HepG2 (cell line): ENCODE results near the gene BORCS5. TPM values are rescaled to one million over a fixed set of nuclear protein-coding genes. Genes with fewer than 3 reads are reported as not detected.

Experiments used
- CC2D1A ChIP-seq: sonication (generic); formaldehyde crosslinking; IDR thresholded peaks from 2 replicates; pipeline ENCODE4 v1.8.1; 2023; ENCODE audit warnings: mild to moderate bottlenecking, missing genetic modification reagents
- FOXA1 ChIP-seq, 2 experiments: fragments of 450-650 bp in 1 of 2; sonication (generic) in 1 of 2; formaldehyde crosslinking in 1 of 2; IDR thresholded peaks; 2 replicates each; pipeline versions ENCODE4 v1.4.0 to v1.6.1; 2016 to 2020; ENCODE audit warnings: missing genetic modification reagents in 1 of 2
- GRHL1 ChIP-seq: sonication (generic); formaldehyde crosslinking; conservative IDR thresholded peaks from 2 replicates; pipeline ENCODE4 v1.8.0; 2022; ENCODE audit warnings: missing genetic modification reagents
- MATR3 ChIP-seq: sonication (generic); formaldehyde crosslinking; IDR thresholded peaks from 2 replicates; pipeline ENCODE4 v1.4.0; 2020; ENCODE audit warnings: missing genetic modification reagents
- MIER3 ChIP-seq: IDR thresholded peaks from 2 replicates; pipeline ENCODE4 v1.6.1; 2016; ENCODE audit warnings: missing compliant biosample characterization, borderline replicate concordance
- MIXL1 ChIP-seq: IDR thresholded peaks from 2 replicates; pipeline ENCODE4 v1.6.1; 2016
- PHF5A ChIP-seq: IDR thresholded peaks from one replicate; pipeline ENCODE4 v1.6.1; 2018; ENCODE audit warnings: low read depth, missing genetic modification reagents; ENCODE audit not compliant: unreplicated experiment
- POLR2AphosphoS5 ChIP-seq: IDR thresholded peaks from 2 replicates; pipeline ENCODE4 v1.6.1; 2012; ENCODE audit warnings: low read depth, low read length
- SIN3B ChIP-seq: fragments of 150-350 bp; IDR thresholded peaks from 2 replicates; pipeline ENCODE4 v1.6.1; 2014; ENCODE audit warnings: low read length
- SRF ChIP-seq: IDR thresholded peaks from 2 replicates; pipeline ENCODE4 v1.6.1; 2011; ENCODE audit warnings: mild to moderate bottlenecking, low read depth, low read length, moderate library complexity
- ZBTB1 ChIP-seq: sonication (generic); formaldehyde crosslinking; IDR thresholded peaks from 2 replicates; pipeline ENCODE4 v1.4.0; 2020; ENCODE audit warnings: missing genetic modification reagents, borderline replicate concordance
- ZBTB2 ChIP-seq: sonication (generic); formaldehyde crosslinking; IDR thresholded peaks from 2 replicates; pipeline ENCODE4 v1.8.0; 2022; ENCODE audit warnings: low read depth, missing genetic modification reagents
- ZBTB7A ChIP-seq: sonication (generic); formaldehyde crosslinking; IDR thresholded peaks from 2 replicates; pipeline ENCODE4 v1.8.0; 2022; ENCODE audit warnings: mild to moderate bottlenecking, missing genetic modification reagents
- ZNF224 ChIP-seq: sonication (generic); formaldehyde crosslinking; IDR thresholded peaks from 2 replicates; pipeline ENCODE4 v1.5.0; 2020; ENCODE audit warnings: mild to moderate bottlenecking, missing genetic modification reagents
- ZNF432 ChIP-seq: sonication (generic); formaldehyde crosslinking; IDR thresholded peaks from 2 replicates; pipeline ENCODE4 v1.5.0; 2020; ENCODE audit warnings: missing genetic modification reagents, mild to moderate bottlenecking, borderline replicate concordance
- ZNF652 ChIP-seq: IDR thresholded peaks from 2 replicates; pipeline ENCODE4 v1.6.1; 2016; ENCODE audit warnings: low read depth, borderline replicate concordance
- ZNF775 ChIP-seq: sonication (generic); formaldehyde crosslinking; IDR thresholded peaks from 2 replicates; pipeline ENCODE4 v1.4.0; 2020; ENCODE audit warnings: missing genetic modification reagents, mild to moderate bottlenecking, moderate library complexity, borderline replicate concordance
- ZSCAN12 ChIP-seq: sonication (generic); formaldehyde crosslinking; IDR thresholded peaks from 2 replicates; pipeline ENCODE4 v1.9.0; 2021; ENCODE audit warnings: mild to moderate bottlenecking, missing genetic modification reagents
- polyA plus RNA-seq, 8 experiments: library from polyadenylated mRNA; depleted of rRNA in 3 of 8; stranded (reverse) in 7 of 8; unstranded in 1 of 8; fragments of >200 nt; fragmentation: Illumina TruSeq in 4 of 8; extraction: Trizol in 4 of 8; gene quantifications; 2 replicates each; pipeline versions ENCODE4 v1.2.1 to v1.2.3, GENCODE V29; 2011 to 2016; ENCODE audit warnings: low read depth in 4 of 8, missing spikeins in 1 of 8, mixed read lengths in 1 of 8; ENCODE audit not compliant: insufficient read depth in 1 of 8
- total RNA-seq, 5 experiments: library from RNA; depleted of rRNA; stranded (reverse); fragments of >200 nt; fragmentation: Illumina TruSeq; extraction: Trizol; gene quantifications; 2 replicates each; pipeline ENCODE4 v1.2.3, GENCODE V29; 2016; ENCODE audit warnings: low read depth in 1 of 5
- TF ChIP-seq, protein P1 (sequence below): sonication (generic); formaldehyde crosslinking; IDR thresholded peaks from 2 replicates; pipeline ENCODE4 v1.4.0; 2020; ENCODE audit warnings: missing genetic modification reagents, borderline replicate concordance
- TF ChIP-seq, protein P2 (sequence below): sonication (generic); formaldehyde crosslinking; IDR thresholded peaks from 2 replicates; pipeline ENCODE4 v1.4.0; 2020; ENCODE audit warnings: mild to moderate bottlenecking, missing genetic modification reagents
- TF ChIP-seq, protein P3 (sequence below): sonication (generic); formaldehyde crosslinking; IDR thresholded peaks from 2 replicates; pipeline ENCODE4 v1.9.0; 2022; ENCODE audit warnings: missing genetic modification reagents, mild to moderate bottlenecking, borderline replicate concordance
- TF ChIP-seq, protein P4 (sequence below): sonication (generic); formaldehyde crosslinking; IDR thresholded peaks from 2 replicates; pipeline ENCODE4 v1.4.0; 2020; ENCODE audit warnings: missing genetic modification reagents; ENCODE audit errors: not compliant biosample characterization

Gene BORCS5
- total and polyA plus RNA-seq, 2 of the 13 experiments (the other 11 are each of a cell fraction or from before 2014, with no cell fraction given), result 3.9 to 4.7 TPM

DNA sequence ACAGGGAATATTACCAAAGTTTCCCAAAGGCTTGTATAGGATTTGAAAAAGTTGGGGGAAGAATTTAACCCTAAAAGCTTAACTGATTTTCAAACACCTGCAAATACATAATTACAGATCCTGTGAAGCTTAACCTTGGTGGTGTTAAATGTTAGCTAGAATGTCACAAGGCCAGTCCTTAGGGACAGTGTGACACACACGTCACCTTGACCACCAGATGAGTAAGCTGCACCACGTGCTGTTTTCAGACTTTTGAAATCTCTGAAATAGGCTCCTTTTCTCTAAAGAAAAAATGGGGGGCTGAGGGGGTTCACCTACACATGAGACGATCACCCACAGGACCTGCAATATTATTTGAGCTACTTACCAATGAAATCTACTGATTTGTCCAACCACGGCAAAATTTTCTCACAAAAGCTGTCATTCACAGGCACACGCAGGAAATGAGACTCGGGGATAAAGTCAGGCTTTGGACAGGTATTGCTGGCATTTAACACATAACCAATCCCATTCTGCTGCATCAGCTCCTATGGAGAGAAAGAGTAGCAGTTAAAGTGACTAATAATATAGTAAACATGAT lies 129.9 kb downstream of the BORCS5 start (continued):
- TF ChIP-seq ZNF432 (CRISPR knock-in tag) (no peak), SIN3B (no peak), MATR3 (CRISPR knock-in tag) (no peak), MIER3 (CRISPR knock-in tag) (no peak), FOXA1 (IDR thresholded peaks at IDR 0.05) (no peak), FOXA1 (CRISPR knock-in tag; IDR thresholded peaks at IDR 0.05) (no peak), ZBTB2 (CRISPR knock-in tag) (no peak), ZBTB1 (CRISPR knock-in tag) (no peak), CC2D1A (CRISPR knock-in tag) (no peak), ZSCAN12 (CRISPR knock-in tag) (no peak), ZNF224 (CRISPR knock-in tag) (no peak), POLR2AphosphoS5 (peak; percentile 29; the same call in 1 of the 2 replicates), ZNF775 (CRISPR knock-in tag) (no peak), GRHL1 (CRISPR knock-in tag) (no peak), MIXL1 (CRISPR knock-in tag) (peak; percentile 64; the same call in 1 of the 2 replicates), SRF (no peak), PHF5A (CRISPR knock-in tag) (no peak), ZNF652 (peak; percentile 78; the same call in 1 of the 2 replicates), ZBTB7A (no peak)
- TF ChIP-seq, protein P1, sequence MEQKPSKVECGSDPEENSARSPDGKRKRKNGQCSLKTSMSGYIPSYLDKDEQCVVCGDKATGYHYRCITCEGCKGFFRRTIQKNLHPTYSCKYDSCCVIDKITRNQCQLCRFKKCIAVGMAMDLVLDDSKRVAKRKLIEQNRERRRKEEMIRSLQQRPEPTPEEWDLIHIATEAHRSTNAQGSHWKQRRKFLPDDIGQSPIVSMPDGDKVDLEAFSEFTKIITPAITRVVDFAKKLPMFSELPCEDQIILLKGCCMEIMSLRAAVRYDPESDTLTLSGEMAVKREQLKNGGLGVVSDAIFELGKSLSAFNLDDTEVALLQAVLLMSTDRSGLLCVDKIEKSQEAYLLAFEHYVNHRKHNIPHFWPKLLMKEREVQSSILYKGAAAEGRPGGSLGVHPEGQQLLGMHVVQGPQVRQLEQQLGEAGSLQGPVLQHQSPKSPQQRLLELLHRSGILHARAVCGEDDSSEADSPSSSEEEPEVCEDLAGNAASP, result no peak
- TF ChIP-seq, protein P2, sequence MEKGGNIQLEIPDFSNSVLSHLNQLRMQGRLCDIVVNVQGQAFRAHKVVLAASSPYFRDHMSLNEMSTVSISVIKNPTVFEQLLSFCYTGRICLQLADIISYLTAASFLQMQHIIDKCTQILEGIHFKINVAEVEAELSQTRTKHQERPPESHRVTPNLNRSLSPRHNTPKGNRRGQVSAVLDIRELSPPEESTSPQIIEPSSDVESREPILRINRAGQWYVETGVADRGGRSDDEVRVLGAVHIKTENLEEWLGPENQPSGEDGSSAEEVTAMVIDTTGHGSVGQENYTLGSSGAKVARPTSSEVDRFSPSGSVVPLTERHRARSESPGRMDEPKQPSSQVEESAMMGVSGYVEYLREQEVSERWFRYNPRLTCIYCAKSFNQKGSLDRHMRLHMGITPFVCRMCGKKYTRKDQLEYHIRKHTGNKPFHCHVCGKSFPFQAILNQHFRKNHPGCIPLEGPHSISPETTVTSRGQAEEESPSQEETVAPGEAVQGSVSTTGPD (CRISPR knock-in tag), result no peak
- TF ChIP-seq, protein P3, sequence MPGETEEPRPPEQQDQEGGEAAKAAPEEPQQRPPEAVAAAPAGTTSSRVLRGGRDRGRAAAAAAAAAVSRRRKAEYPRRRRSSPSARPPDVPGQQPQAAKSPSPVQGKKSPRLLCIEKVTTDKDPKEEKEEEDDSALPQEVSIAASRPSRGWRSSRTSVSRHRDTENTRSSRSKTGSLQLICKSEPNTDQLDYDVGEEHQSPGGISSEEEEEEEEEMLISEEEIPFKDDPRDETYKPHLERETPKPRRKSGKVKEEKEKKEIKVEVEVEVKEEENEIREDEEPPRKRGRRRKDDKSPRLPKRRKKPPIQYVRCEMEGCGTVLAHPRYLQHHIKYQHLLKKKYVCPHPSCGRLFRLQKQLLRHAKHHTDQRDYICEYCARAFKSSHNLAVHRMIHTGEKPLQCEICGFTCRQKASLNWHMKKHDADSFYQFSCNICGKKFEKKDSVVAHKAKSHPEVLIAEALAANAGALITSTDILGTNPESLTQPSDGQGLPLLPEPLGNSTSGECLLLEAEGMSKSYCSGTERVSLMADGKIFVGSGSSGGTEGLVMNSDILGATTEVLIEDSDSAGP (CRISPR knock-in tag), result no peak
- TF ChIP-seq, protein P4, sequence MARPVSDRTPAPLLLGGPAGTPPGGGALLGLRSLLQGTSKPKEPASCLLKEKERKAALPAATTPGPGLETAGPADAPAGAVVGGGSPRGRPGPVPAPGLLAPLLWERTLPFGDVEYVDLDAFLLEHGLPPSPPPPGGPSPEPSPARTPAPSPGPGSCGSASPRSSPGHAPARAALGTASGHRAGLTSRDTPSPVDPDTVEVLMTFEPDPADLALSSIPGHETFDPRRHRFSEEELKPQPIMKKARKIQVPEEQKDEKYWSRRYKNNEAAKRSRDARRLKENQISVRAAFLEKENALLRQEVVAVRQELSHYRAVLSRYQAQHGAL, result no peak
